B cell (primary cell): ENCODE results near the gene IL17RE.

Experiments
- EZH2 ChIP-seq: IDR thresholded peaks from 2 replicates; pipeline ENCODE4 v1.6.1; 2012; ENCODE audit warnings: borderline replicate concordance, low read depth, mild to moderate bottlenecking, moderate library complexity, low read length; ENCODE audit not compliant: insufficient read depth, poor library complexity, severe bottlenecking
- TF ChIP-seq, protein P1 (sequence below): fragments of 200-600 bp; IDR thresholded peaks from one replicate; pipeline ENCODE4 v1.8.0; 2022; ENCODE audit warnings: antibody characterized with exemption, mild to moderate bottlenecking

DNA sequence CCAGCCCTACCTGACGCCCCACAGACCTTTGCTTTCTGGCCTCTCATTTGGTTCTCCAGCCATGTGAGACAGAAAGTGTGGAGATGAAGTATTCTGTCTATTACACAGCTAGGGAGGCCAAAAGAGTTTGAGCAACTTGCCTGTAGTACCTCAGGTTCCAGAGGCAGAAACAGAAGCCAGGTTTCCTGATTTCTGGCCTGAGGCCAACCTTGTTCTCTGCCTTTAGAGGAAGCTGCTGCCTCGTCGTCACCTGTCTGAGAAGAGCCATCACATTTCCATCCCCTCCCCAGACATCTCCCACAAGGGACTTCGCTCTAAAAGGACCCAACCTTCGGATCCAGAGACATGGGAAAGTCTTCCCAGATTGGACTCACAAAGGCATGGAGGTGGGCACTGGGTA, 3.8 kb downstream of the IL17RE start:
- TF ChIP-seq, protein P1, sequence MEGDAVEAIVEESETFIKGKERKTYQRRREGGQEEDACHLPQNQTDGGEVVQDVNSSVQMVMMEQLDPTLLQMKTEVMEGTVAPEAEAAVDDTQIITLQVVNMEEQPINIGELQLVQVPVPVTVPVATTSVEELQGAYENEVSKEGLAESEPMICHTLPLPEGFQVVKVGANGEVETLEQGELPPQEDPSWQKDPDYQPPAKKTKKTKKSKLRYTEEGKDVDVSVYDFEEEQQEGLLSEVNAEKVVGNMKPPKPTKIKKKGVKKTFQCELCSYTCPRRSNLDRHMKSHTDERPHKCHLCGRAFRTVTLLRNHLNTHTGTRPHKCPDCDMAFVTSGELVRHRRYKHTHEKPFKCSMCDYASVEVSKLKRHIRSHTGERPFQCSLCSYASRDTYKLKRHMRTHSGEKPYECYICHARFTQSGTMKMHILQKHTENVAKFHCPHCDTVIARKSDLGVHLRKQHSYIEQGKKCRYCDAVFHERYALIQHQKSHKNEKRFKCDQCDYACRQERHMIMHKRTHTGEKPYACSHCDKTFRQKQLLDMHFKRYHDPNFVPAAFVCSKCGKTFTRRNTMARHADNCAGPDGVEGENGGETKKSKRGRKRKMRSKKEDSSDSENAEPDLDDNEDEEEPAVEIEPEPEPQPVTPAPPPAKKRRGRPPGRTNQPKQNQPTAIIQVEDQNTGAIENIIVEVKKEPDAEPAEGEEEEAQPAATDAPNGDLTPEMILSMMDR: no peak
- TF ChIP-seq EZH2: no peak
